Panc1 (cell line): ENCODE data around the gene S100A6.

Experiments used
- CTCF ChIP-seq: fragments of 450-650 bp; IDR thresholded peaks from 2 replicates; pipeline ENCODE4 v1.5.1; 2017; ENCODE audit warnings: mild to moderate bottlenecking
- POLR2AphosphoS5 ChIP-seq: IDR thresholded peaks from 2 replicates; pipeline ENCODE4 v1.6.1; 2012; ENCODE audit warnings: mild to moderate bottlenecking, low read depth, low read length, moderate library complexity
- REST ChIP-seq, 2 experiments: IDR thresholded peaks; 2 replicates each; pipeline ENCODE4 v1.6.1; 2011 to 2012; ENCODE audit warnings: low read depth in 2 of 2, control low read depth in 1 of 2, low read length in 1 of 2, mild to moderate bottlenecking in 1 of 2, moderate library complexity in 1 of 2; ENCODE audit not compliant: insufficient read depth in 1 of 2
- SIN3A ChIP-seq: IDR thresholded peaks from 2 replicates; pipeline ENCODE4 v1.6.1; 2012; ENCODE audit warnings: low read depth, mild to moderate bottlenecking, low read length, moderate library complexity, borderline replicate concordance; ENCODE audit not compliant: insufficient read depth

- TF ChIP-seq CTCF (no peak), SIN3A (no peak), POLR2AphosphoS5 (no peak), REST (IDR thresholded peaks at IDR 0.05; ENCODE audit: insufficient read depth in 1 of 2, low read depth in 2 of 2, low read length in 1 of 2) (no peak)
Observed at GRCh38 chr1:153495536-153495935, 40.3 kb downstream of the S100A6 start.
